Measurements from ENCODE around the gene EXOSC7.
"Not testable (repeated sequence)": the region's sequence is repeated elsewhere in the genome, so short reads cannot be mapped to it uniquely, and the experiment has no call there.

The EXOSC7 gene

GRCh38 chr3:44961888-44962287, 14.2 kb upstream of the EXOSC7 start:
- no peak for DNase-seq (ENCODE audit: extremely low read depth in 1 of 2, low read depth in 1 of 2)

GRCh38 chr3:44962621-44963393, 13.2 kb upstream of the EXOSC7 start:
- DNase-seq (ENCODE audit: extremely low read depth in 1 of 2, low read depth in 1 of 2), result no peak

GRCh38 chr3:44963571-44964325, 12.3 kb upstream of the EXOSC7 start:
- no peak for DNase-seq (ENCODE audit: extremely low read depth in 1 of 2, low read depth in 1 of 2)

- no peak for DNase-seq (ENCODE audit: extremely low read depth in 1 of 2, low read depth in 1 of 2)
Observed at GRCh38 chr3:44965165-44965564, 10.9 kb upstream of the EXOSC7 start.

GRCh38 chr3:44966795-44967278, 9.2 kb upstream of the EXOSC7 start:
- DNase-seq (ENCODE audit: extremely low read depth in 1 of 2, low read depth in 1 of 2), result no peak

- DNase-seq (ENCODE audit: extremely low read depth in 1 of 2, low read depth in 1 of 2), result no peak
Observed at GRCh38 chr3:44968447-44968858, 7.6 kb upstream of the EXOSC7 start.

- DNase-seq (ENCODE audit: extremely low read depth in 1 of 2, low read depth in 1 of 2), result no peak
Observed at GRCh38 chr3:44969154-44969827, 6.8 kb upstream of the EXOSC7 start.

GRCh38 chr3:44969828-44970179, 6.2 kb upstream of the EXOSC7 start:
- no peak for DNase-seq (ENCODE audit: extremely low read depth in 1 of 2, low read depth in 1 of 2)

- DNase-seq (ENCODE audit: extremely low read depth in 1 of 2, low read depth in 1 of 2), result no peak
Observed at GRCh38 chr3:44970926-44971490, 5.0 kb upstream of the EXOSC7 start.

GRCh38 chr3:44974416-44974815, 1.6 kb upstream of the EXOSC7 start:
- no peak for DNase-seq (ENCODE audit: extremely low read depth in 1 of 2, low read depth in 1 of 2)

- DNase-seq (ENCODE audit: extremely low read depth in 1 of 2, low read depth in 1 of 2), result no peak
Observed at GRCh38 chr3:44981220-44981619, 5.2 kb downstream of the EXOSC7 start.

GRCh38 chr3:44981751-44982150, 5.7 kb downstream of the EXOSC7 start:
- no peak for DNase-seq (ENCODE audit: extremely low read depth in 1 of 2, low read depth in 1 of 2)

GRCh38 chr3:44982817-44983216, 6.8 kb downstream of the EXOSC7 start:
- DNase-seq (ENCODE audit: extremely low read depth in 1 of 2, low read depth in 1 of 2), result no peak

- no peak for DNase-seq (ENCODE audit: extremely low read depth in 1 of 2, low read depth in 1 of 2)
Observed at GRCh38 chr3:44983484-44983941, 7.5 kb downstream of the EXOSC7 start.

- no peak for DNase-seq (ENCODE audit: extremely low read depth in 1 of 2, low read depth in 1 of 2)
Observed at GRCh38 chr3:44984335-44984734, 8.3 kb downstream of the EXOSC7 start.

GRCh38 chr3:44986330-44986729, 10.3 kb downstream of the EXOSC7 start:
- not testable (repeated sequence) for DNase-seq (ENCODE audit: extremely low read depth in 1 of 2, low read depth in 1 of 2)

GRCh38 chr3:44987332-44987731, 11.3 kb downstream of the EXOSC7 start:
- no peak for DNase-seq (ENCODE audit: extremely low read depth in 1 of 2, low read depth in 1 of 2)

- DNase-seq (ENCODE audit: extremely low read depth in 1 of 2, low read depth in 1 of 2), result no peak
Observed at GRCh38 chr3:44988073-44988472, 12.0 kb downstream of the EXOSC7 start.

- DNase-seq (ENCODE audit: extremely low read depth in 1 of 2, low read depth in 1 of 2), result no peak
Observed at GRCh38 chr3:44989141-44989540, 13.1 kb downstream of the EXOSC7 start.

GRCh38 chr3:44989636-44990373, 13.8 kb downstream of the EXOSC7 start:
- DNase-seq (ENCODE audit: extremely low read depth in 1 of 2, low read depth in 1 of 2), result no peak

- DNase-seq (ENCODE audit: extremely low read depth in 1 of 2, low read depth in 1 of 2), result no peak
Observed at GRCh38 chr3:44991326-44991725, 15.3 kb downstream of the EXOSC7 start.

Data from activated CD8-positive, alpha-beta memory T cell treated with anti-CD3 and anti-CD28 coated beads for 1 hour (primary cell).